CD4-positive, alpha-beta T cell (primary cell): ENCODE data around the gene PGF. TPM values are rescaled to one million over a fixed set of nuclear protein-coding genes. Genes with fewer than 3 reads are reported as not detected.
"Not testable (repeated sequence)": the region's sequence is repeated elsewhere in the genome, so short reads cannot be mapped to it uniquely, and the experiment has no call there.

Source experiments
- ATAC-seq: fragments of 200-7000 bp; cut with Tn5 transposase; one replicate; pipeline ENCODE4 v1.10.0; 2022; ENCODE audit warnings: mild to moderate bottlenecking; ENCODE audit not compliant: poor library complexity
- CTCF ChIA-PET: fragments of 350-600 bp; sonication (Branson Sonifier 250); formaldehyde crosslinking; loops from one replicate; lab custom pipeline; 2021; ENCODE audit warnings: antibody characterized with exemption, inconsistent platforms; lab: Charles Lee
- POLR2A ChIA-PET: fragments of 350-600 bp; sonication (Branson Sonifier 250); formaldehyde crosslinking; loops from one replicate; lab custom pipeline; 2021; ENCODE audit warnings: antibody characterized with exemption, inconsistent platforms; lab: Charles Lee
- DNase-seq, 14 experiments: peaks; one replicate each; pipeline ENCODE4 v3.0.0-alpha.2; 2013 to 2020; ENCODE audit warnings: mixed read lengths in 2 of 14
- H3K27ac ChIP-seq, 2 donors: one replicate each; pipeline versions ENCODE4 v1.5.1 to v1.7.0; 2013; ENCODE audit warnings: low read length in 2 of 2, low read depth in 1 of 2, mild to moderate bottlenecking in 1 of 2
- H3K27me3 ChIP-seq, 2 experiments: 1 replicate in 1 of 2; 2 replicates in 1 of 2; pipeline versions ENCODE4 v1.6.1 to v1.7.0; 2013; ENCODE audit warnings: low read length in 2 of 2, control low read depth in 1 of 2, mild to moderate bottlenecking in 1 of 2, moderate library complexity in 1 of 2; ENCODE audit not compliant: insufficient read depth in 2 of 2, control insufficient read depth in 1 of 2
- H3K36me3 ChIP-seq: one replicate; pipeline ENCODE4 v1.6.1; 2013; ENCODE audit warnings: low read length, control low read depth; ENCODE audit not compliant: insufficient read depth
- H3K4me1 ChIP-seq: one replicate; pipeline ENCODE4 v1.6.1; 2013; ENCODE audit warnings: low read length, control low read depth; ENCODE audit not compliant: insufficient read depth
- H3K4me3 ChIP-seq: one replicate; pipeline ENCODE4 v1.5.1; 2013; ENCODE audit warnings: mild to moderate bottlenecking, low read length, moderate library complexity
- H3K9me3 ChIP-seq, 2 experiments: 1 replicate in 1 of 2; 2 replicates in 1 of 2; pipeline versions ENCODE4 v1.6.1 to v1.7.0; 2013; ENCODE audit warnings: low read length in 2 of 2, mild to moderate bottlenecking in 2 of 2, control low read depth in 1 of 2, moderate library complexity in 1 of 2; ENCODE audit not compliant: control insufficient read depth in 1 of 2, insufficient read depth in 1 of 2
- H3K27ac Mint-ChIP-seq: one replicate; pipeline ENCODE4 v1.8.0; 2020; ENCODE audit warnings: mixed read lengths
- H3K27me3 Mint-ChIP-seq: one replicate; pipeline ENCODE4 v1.8.0; 2021; ENCODE audit warnings: mixed read lengths
- H3K36me3 Mint-ChIP-seq: one replicate; pipeline ENCODE4 v1.8.0; 2021; ENCODE audit warnings: low read depth, mixed read lengths
- H3K4me1 Mint-ChIP-seq: one replicate; pipeline ENCODE4 v1.8.0; 2021; ENCODE audit warnings: low read depth, mixed read lengths
- H3K4me3 Mint-ChIP-seq: one replicate; pipeline ENCODE4 v1.8.0; 2020; ENCODE audit warnings: mild to moderate bottlenecking, mixed read lengths
- H3K9me3 Mint-ChIP-seq: one replicate; pipeline ENCODE4 v1.8.0; 2020; ENCODE audit warnings: mixed read lengths
- intact Hi-C, 2 experiments: fragments of 100-400 bp; cut with DNase I in 1 of 2; cut with micrococcal nuclease in 1 of 2; formaldehyde crosslinking; loops; one replicate each; pipeline versions ENCODE4 v1.15.1 to v1.9.0; 2023 to 2025; cut with DNase I, micrococcal nuclease
- total RNA-seq, 174 experiments: library from RNA in 2 of 174; stranded (reverse) in 2 of 174; gene quantifications; one replicate each; pipeline ENCODE4 v1.2.3 and lab custom pipeline; 2021 to 2026
- TF ChIP-seq, protein P1 (sequence below): fragments of 200-600 bp; IDR thresholded peaks from one replicate; pipeline ENCODE4 v1.8.0; 2022; ENCODE audit warnings: antibody characterized with exemption, mild to moderate bottlenecking

PGF gene
- total RNA-seq, 2 experiments from 2014 or later = 0.11 TPM; not detected in 1

DNA sequence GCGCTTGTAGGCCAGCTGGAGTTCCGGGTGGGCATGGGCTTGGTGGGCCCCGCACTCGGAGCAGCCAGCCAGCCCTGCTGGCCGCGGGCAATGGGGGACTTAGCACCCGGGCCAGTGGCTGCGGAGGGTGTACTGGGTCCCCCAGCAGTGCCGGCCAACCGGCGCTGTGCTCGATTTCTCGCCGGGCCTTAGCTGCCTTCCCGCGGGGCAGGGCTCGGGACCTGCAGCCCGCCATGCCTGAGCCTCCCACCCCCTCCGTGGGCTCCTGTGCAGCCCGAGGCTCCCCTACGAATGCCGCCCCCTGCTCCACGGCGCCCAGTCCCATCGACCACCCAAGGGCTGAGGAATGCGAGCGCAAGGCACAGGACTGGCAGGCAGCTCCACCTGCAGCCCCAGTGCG is 38.8 kb upstream of the PGF start:
- H3K27me3 Mint-ChIP-seq, H3K9me3 Mint-ChIP-seq, H3K4me3 Mint-ChIP-seq, intact Hi-C loops, H3K4me1 Mint-ChIP-seq, H3K4me3 ChIP-seq, H3K4me1 ChIP-seq, CTCF ChIA-PET, H3K27me3 ChIP-seq, H3K36me3 Mint-ChIP-seq, POLR2A ChIA-PET, ATAC-seq, H3K9me3 ChIP-seq, H3K27ac ChIP-seq, H3K27ac Mint-ChIP-seq, H3K36me3 ChIP-seq, DNase-seq: not testable (repeated sequence)

DNA sequence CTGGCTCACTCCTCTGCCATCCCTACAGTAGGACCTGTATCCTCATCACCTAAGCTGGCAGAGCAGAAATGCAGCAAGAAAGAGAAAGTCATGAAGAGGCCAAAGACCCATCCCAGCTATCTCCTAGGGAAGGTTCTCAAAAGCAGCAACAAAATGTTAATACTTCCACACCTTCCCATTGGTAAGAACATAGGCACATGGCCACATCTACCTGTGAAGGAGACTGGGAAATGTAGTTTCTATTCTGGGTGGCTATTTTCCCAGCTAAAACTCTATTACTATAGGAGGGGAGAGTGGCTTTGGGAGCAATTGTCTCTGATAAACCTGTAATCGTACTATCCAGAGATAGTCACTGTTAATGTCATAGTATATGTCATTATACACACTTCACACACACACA is 33.6 kb upstream of the PGF start:
- intact Hi-C loops = loop anchor here in 1 of 2 experiments (5.0 kb wide), 1 partner anchor 1327 kb away; no protein-coding TSS in a partner anchor
- no peaks in the 10 kb centered on the region for H3K9me3 Mint-ChIP-seq

DNA sequence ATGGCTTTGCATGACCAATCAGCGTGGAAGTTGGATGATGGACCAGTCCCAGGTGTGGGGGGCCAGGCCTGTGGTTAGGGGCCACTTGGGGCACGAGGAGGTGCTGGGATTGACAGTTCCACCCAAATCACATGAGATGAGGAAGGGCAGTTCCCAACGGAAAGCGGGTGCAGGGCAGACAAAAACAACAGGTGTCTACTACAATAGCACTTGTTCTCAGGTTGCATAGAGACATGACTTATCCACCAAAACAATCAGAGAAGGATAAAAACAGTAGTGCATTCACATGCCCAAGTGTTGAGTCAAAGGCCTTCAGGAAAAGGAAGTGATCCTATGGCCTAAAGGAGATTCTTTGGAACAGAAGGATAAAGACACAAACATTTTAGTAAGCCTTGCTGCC is 32.7 kb upstream of the PGF start:
- CTCF ChIA-PET = no interaction called here
- TF ChIP-seq, protein P1, sequence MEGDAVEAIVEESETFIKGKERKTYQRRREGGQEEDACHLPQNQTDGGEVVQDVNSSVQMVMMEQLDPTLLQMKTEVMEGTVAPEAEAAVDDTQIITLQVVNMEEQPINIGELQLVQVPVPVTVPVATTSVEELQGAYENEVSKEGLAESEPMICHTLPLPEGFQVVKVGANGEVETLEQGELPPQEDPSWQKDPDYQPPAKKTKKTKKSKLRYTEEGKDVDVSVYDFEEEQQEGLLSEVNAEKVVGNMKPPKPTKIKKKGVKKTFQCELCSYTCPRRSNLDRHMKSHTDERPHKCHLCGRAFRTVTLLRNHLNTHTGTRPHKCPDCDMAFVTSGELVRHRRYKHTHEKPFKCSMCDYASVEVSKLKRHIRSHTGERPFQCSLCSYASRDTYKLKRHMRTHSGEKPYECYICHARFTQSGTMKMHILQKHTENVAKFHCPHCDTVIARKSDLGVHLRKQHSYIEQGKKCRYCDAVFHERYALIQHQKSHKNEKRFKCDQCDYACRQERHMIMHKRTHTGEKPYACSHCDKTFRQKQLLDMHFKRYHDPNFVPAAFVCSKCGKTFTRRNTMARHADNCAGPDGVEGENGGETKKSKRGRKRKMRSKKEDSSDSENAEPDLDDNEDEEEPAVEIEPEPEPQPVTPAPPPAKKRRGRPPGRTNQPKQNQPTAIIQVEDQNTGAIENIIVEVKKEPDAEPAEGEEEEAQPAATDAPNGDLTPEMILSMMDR = no peak
- H3K27ac Mint-ChIP-seq = no peak overlapping the region
- no peaks in the 10 kb centered on the region for H3K27me3 Mint-ChIP-seq
- Histone ChIP-seq H3K4me3 (no peak overlapping the region), H3K9me3 (no peaks in the 10 kb centered on the region), H3K27ac (no peak overlapping the region), H3K27me3 (no peaks in the 10 kb centered on the region), H3K4me1 (no peaks in the 10 kb centered on the region), H3K36me3 (no peaks in the 10 kb centered on the region)
- intact Hi-C loops = loop anchor here in 1 of 2 experiments (5.0 kb wide), 1 partner anchor 1326 kb away; no protein-coding TSS in a partner anchor
- POLR2A ChIA-PET = interaction anchor here (1.2 kb wide), 1 partner anchor 14 kb away, joined by 3 read pairs; the partner anchor contains the start of gene EIF2B2
- ATAC-seq (no peak), DNase-seq (no peak)
- H3K4me1 Mint-ChIP-seq = no peaks in the 10 kb centered on the region
- no peaks in the 10 kb centered on the region for H3K9me3 Mint-ChIP-seq
- no peak overlapping the region for H3K4me3 Mint-ChIP-seq
- H3K36me3 Mint-ChIP-seq = no peaks in the 10 kb centered on the region

More for the DNA sequence above, 33.6 kb upstream of the PGF start:
- CTCF ChIA-PET = no interaction called here
- TF ChIP-seq, protein P1 = no peak
- no peaks in the 10 kb centered on the region for H3K4me1 ChIP-seq
- H3K36me3 ChIP-seq = no peaks in the 10 kb centered on the region
- ATAC-seq (no peak), DNase-seq (no peak)
- H3K27ac ChIP-seq = no peak overlapping the region
- H3K9me3 ChIP-seq = no peaks in the 10 kb centered on the region
- Mint-ChIP-seq H3K27me3 (no peaks in the 10 kb centered on the region), H3K4me3 (no peak overlapping the region), H3K4me1 (no peaks in the 10 kb centered on the region), H3K27ac (no peak overlapping the region), H3K36me3 (no peaks in the 10 kb centered on the region)
- no peaks in the 10 kb centered on the region for H3K27me3 ChIP-seq
- H3K4me3 ChIP-seq = no peak overlapping the region
- POLR2A ChIA-PET = interaction anchor here (1.2 kb wide), 1 partner anchor 13 kb away, joined by 3 read pairs; the partner anchor contains the start of gene EIF2B2

DNA sequence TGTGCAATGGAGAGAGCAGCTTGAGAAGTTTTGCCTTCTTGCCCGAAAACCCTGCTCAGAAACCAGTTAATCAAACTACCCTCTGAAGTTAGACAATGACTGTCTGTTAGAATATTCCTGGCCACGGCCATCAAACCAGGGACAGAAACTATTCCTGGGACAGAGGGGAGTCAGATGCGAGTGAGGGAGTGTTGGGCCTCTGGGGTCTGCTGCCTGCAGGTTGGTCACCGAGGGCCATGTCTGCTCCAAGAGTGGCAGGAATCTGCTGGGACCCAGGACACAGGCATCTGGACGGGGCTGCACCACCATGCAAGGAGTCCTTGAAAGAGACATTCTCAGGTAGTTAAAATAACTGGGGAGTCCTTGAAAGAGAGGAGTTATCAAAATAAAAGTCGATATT is 30.4 kb upstream of the PGF start:
- Histone ChIP-seq H3K9me3 (no peaks in the 10 kb centered on the region), H3K27me3 (no peaks in the 10 kb centered on the region), H3K27ac (no peak overlapping the region), H3K36me3 (no peaks in the 10 kb centered on the region), H3K4me1 (no peaks in the 10 kb centered on the region), H3K4me3 (no peak overlapping the region)
- no peak for DNase-seq
- Mint-ChIP-seq H3K4me1 (no peaks in the 10 kb centered on the region), H3K4me3 (no peak overlapping the region), H3K27me3 (no peaks in the 10 kb centered on the region), H3K36me3 (no peaks in the 10 kb centered on the region), H3K27ac (no peak overlapping the region), H3K9me3 (no peaks in the 10 kb centered on the region)
- ChIA-PET CTCF (no interaction called here), POLR2A (no interaction called here)
- TF ChIP-seq, protein P1 = no peak
- no peak for ATAC-seq
- intact Hi-C loops = loop anchor here in 1 of 2 experiments (5.0 kb wide), 1 partner anchor 1324 kb away; no protein-coding TSS in a partner anchor
